H9 (cell line): ENCODE measurements around the gene NET1. TPM values are rescaled to one million over a fixed set of nuclear protein-coding genes. Genes with fewer than 3 reads are reported as not detected.

Source experiments
- DNase-seq: peaks from one replicate; pipeline ENCODE4 v3.0.0-alpha.2; 2017
- H2AFZ ChIP-seq: one replicate; pipeline ENCODE4 v1.6.1; 2013; ENCODE audit warnings: mild to moderate bottlenecking, low read length, control low read depth, moderate library complexity
- H2AK5ac ChIP-seq: 2 replicates; pipeline ENCODE4 v1.6.1; 2013; ENCODE audit warnings: low read length, control low read depth, mixed read lengths; ENCODE audit not compliant: insufficient read length
- H2BK120ac ChIP-seq: one replicate; pipeline ENCODE4 v1.6.1; 2013; ENCODE audit warnings: low read depth, mild to moderate bottlenecking, low read length, control low read depth, inconsistent platforms; ENCODE audit not compliant: poor library complexity, severe bottlenecking
- H2BK12ac ChIP-seq: 2 replicates; pipeline ENCODE4 v1.6.1; 2013; ENCODE audit warnings: low read length, control low read depth, mixed read lengths, low read depth; ENCODE audit not compliant: insufficient read length
- H2BK15ac ChIP-seq: 2 replicates; pipeline ENCODE4 v1.6.1; 2013; ENCODE audit warnings: low read depth, low read length, control low read depth
- H2BK20ac ChIP-seq: one replicate; pipeline ENCODE4 v1.6.1; 2013; ENCODE audit warnings: low read depth, mild to moderate bottlenecking, low read length, control low read depth, inconsistent platforms; ENCODE audit not compliant: poor library complexity, severe bottlenecking
- H2BK5ac ChIP-seq: 2 replicates; pipeline ENCODE4 v1.6.1; 2013; ENCODE audit warnings: low read length, control low read depth, mixed read lengths; ENCODE audit not compliant: insufficient read length
- H3K14ac ChIP-seq: 2 replicates; pipeline ENCODE4 v1.6.1; 2013; ENCODE audit warnings: low read length, control low read depth; ENCODE audit not compliant: insufficient read depth
- H3K18ac ChIP-seq: 2 replicates; pipeline ENCODE4 v1.6.1; 2013; ENCODE audit warnings: low read depth, mild to moderate bottlenecking, mixed read lengths, low read length, control low read depth; ENCODE audit not compliant: insufficient read length
- H3K23ac ChIP-seq: 2 replicates; pipeline ENCODE4 v1.6.1; 2013; ENCODE audit warnings: low read length, control low read depth, mixed read lengths, low read depth; ENCODE audit not compliant: insufficient read length
- H3K23me2 ChIP-seq: 2 replicates; pipeline ENCODE4 v1.6.1; 2013; ENCODE audit warnings: low read depth, mild to moderate bottlenecking, mixed read lengths, low read length, control low read depth; ENCODE audit not compliant: insufficient read length, poor library complexity, severe bottlenecking
- H3K27ac ChIP-seq: 2 replicates; pipeline ENCODE4 v1.5.1; 2013; ENCODE audit warnings: low read length, control low read depth, mixed read lengths, low read depth; ENCODE audit not compliant: insufficient read length
- H3K27me3 ChIP-seq: 2 replicates; pipeline ENCODE4 v1.6.1; 2013; ENCODE audit warnings: low read length, control low read depth, inconsistent platforms; ENCODE audit not compliant: insufficient read depth
- H3K4ac ChIP-seq: 2 replicates; pipeline ENCODE4 v1.6.1; 2013; ENCODE audit warnings: low read depth, mild to moderate bottlenecking, control low read depth, inconsistent platforms, low read length, moderate library complexity
- H3K4me1 ChIP-seq: 2 replicates; pipeline ENCODE4 v1.6.1; 2013; ENCODE audit warnings: low read length, control low read depth, inconsistent platforms; ENCODE audit not compliant: insufficient read depth
- H3K4me2 ChIP-seq: 2 replicates; pipeline ENCODE4 v1.6.1; 2013; ENCODE audit warnings: low read length, control low read depth, mixed read lengths; ENCODE audit not compliant: insufficient read length, insufficient read depth
- H3K56ac ChIP-seq: 2 replicates; pipeline ENCODE4 v1.6.1; 2013; ENCODE audit warnings: low read depth, mild to moderate bottlenecking, mixed read lengths, low read length, control low read depth; ENCODE audit not compliant: insufficient read length
- H3K79me1 ChIP-seq: 2 replicates; pipeline ENCODE4 v1.6.1; 2013; ENCODE audit warnings: low read depth, mild to moderate bottlenecking, moderate library complexity, low read length, control low read depth, inconsistent platforms; ENCODE audit not compliant: insufficient read depth, poor library complexity, severe bottlenecking
- H3K79me2 ChIP-seq: 2 replicates; pipeline ENCODE4 v1.6.1; 2013; ENCODE audit warnings: low read length, control low read depth, inconsistent platforms; ENCODE audit not compliant: insufficient read depth
- H3K9ac ChIP-seq: 2 replicates; pipeline ENCODE4 v1.6.1; 2013; ENCODE audit warnings: low read length, control low read depth, mixed read lengths; ENCODE audit not compliant: insufficient read length; ENCODE audit errors: extremely low read depth
- H3K9me3 ChIP-seq: one replicate; pipeline ENCODE4 v1.6.1; 2013; ENCODE audit warnings: low read depth, low read length, inconsistent platforms; ENCODE audit not compliant: control insufficient read depth
- H3T11ph ChIP-seq: one replicate; pipeline ENCODE4 v1.6.1; 2013; ENCODE audit warnings: mild to moderate bottlenecking, low read length, control low read depth, inconsistent platforms
- H4K20me1 ChIP-seq: one replicate; pipeline ENCODE4 v1.6.1; 2013; ENCODE audit not compliant: control insufficient read depth, insufficient read length, insufficient read depth
- H4K5ac ChIP-seq: 2 replicates; pipeline ENCODE4 v1.6.1; 2013; ENCODE audit warnings: low read depth, mild to moderate bottlenecking, mixed read lengths, low read length, control low read depth; ENCODE audit not compliant: insufficient read length
- H4K8ac ChIP-seq: replicated peaks from 2 replicates; pipeline ENCODE4 v1.6.1; 2013; ENCODE audit warnings: low read length, control low read depth, mixed read lengths, low read depth; ENCODE audit not compliant: insufficient read length
- H4K91ac ChIP-seq: 2 replicates; pipeline ENCODE4 v1.6.1; 2013; ENCODE audit warnings: low read depth, mild to moderate bottlenecking, moderate library complexity, mixed read lengths, low read length, control low read depth; ENCODE audit not compliant: insufficient read length
- H3K27ac Mint-ChIP-seq, 3 experiments: 2 replicates in 2 of 3; 3 replicates in 1 of 3; pipeline ENCODE4 v1.8.0; 2020 to 2021; ENCODE audit warnings: mixed read lengths in 3 of 3, mild to moderate bottlenecking in 1 of 3, moderate library complexity in 1 of 3
- H3K27me3 Mint-ChIP-seq: 2 replicates; pipeline ENCODE4 v1.8.0; 2021; ENCODE audit warnings: low read depth, mild to moderate bottlenecking, moderate library complexity, mixed read lengths
- H3K36me3 Mint-ChIP-seq, 3 experiments: 2 replicates in 2 of 3; 3 replicates in 1 of 3; pipeline ENCODE4 v1.8.0; 2020 to 2021; ENCODE audit warnings: low read depth in 3 of 3, mixed read lengths in 3 of 3; ENCODE audit not compliant: insufficient read depth in 1 of 3
- H3K4me1 Mint-ChIP-seq, 2 experiments: 2 replicates each; pipeline ENCODE4 v1.8.0; 2020; ENCODE audit warnings: mixed read lengths in 2 of 2
- H3K4me3 Mint-ChIP-seq, 2 experiments: 2 replicates in 1 of 2; 3 replicates in 1 of 2; pipeline ENCODE4 v1.8.0; 2020 to 2021; ENCODE audit warnings: mild to moderate bottlenecking in 2 of 2, mixed read lengths in 2 of 2, moderate library complexity in 1 of 2
- H3K9me3 Mint-ChIP-seq, 2 experiments: 2 replicates in 1 of 2; 3 replicates in 1 of 2; pipeline ENCODE4 v1.8.0; 2020; ENCODE audit warnings: mild to moderate bottlenecking in 2 of 2, mixed read lengths in 2 of 2, moderate library complexity in 1 of 2
- CTCF ChIP-seq: fragments of 200-600 bp; sonication (generic); conservative IDR thresholded peaks from 3 replicates; pipeline ENCODE4 v1.8.0; 2021; ENCODE audit warnings: antibody characterized with exemption, mild to moderate bottlenecking
- WGBS: extraction: QIAGEN DNeasy Blood & Tissue Kit; methylation state at CpG from one replicate; pipeline ENCODE4 v1.1.7; 2013; ENCODE audit warnings: missing lambda C conversion rate, low lambda C conversion rate, mixed read lengths; ENCODE audit not compliant: insufficient read length; ENCODE audit errors: extremely low coverage; 5-methylcytosine and 5-hydroxymethylcytosine counted together
- total RNA-seq: library from RNA; stranded (reverse); gene quantifications from 2 replicates; pipeline ENCODE4 v1.2.1, GENCODE V29; 2021

Gene NET1
- total RNA-seq, 1 experiment from 2014 or later: 50.6 TPM

DNA sequence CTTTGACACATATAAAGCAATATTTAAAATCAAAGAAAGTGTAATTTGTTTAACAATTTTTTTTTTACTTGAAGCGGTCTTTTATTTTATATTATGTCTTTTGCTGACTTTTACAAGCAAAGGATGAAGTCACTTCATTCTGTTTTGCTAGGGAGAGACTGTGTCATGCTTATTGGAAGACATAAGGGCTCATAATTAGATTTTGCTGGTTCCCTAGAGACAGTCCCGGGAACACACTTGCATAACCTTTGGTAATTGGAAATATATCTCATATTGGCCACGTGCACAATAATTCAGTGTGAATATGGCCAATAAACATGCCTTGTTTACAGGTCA is 448 bp upstream of the NET1 start:
- no peak overlapping the region for H3T11ph ChIP-seq
- Mint-ChIP-seq H3K36me3 (peaks cover 3 to 6% (median 4%) of the 10 kb centered on the region in 3 experiments; a peak in 6 of 7 replicates), H3K27ac (no peak overlapping the region), H3K9me3 (peaks cover 12 to 20% of the 10 kb centered on the region in 2 experiments), H3K27me3 (peaks cover 1% of the 10 kb centered on the region; the same call in 1 of the 2 replicates), H3K4me3 (no peak overlapping the region; a peak in 1 of 5 replicates), H3K4me1 (peaks cover 16 to 17% of the 10 kb centered on the region in 2 experiments)
- no peak overlapping the region for H3K9ac ChIP-seq
- TF ChIP-seq CTCF: no peak
- WGBS: no CpG with 5 or more reads among the region's 3 CpGs
- no peak for DNase-seq
- H2AK5ac ChIP-seq: no peak overlapping the region
- no peak overlapping the region for H3K4ac ChIP-seq
- no peak overlapping the region for H3K18ac ChIP-seq
- H3K56ac ChIP-seq: no peak overlapping the region
- peaks cover 5% of the 10 kb centered on the region for H3K23me2 ChIP-seq
- no peaks in the 10 kb centered on the region for H3K9me3 ChIP-seq
- H3K23ac ChIP-seq: no peak overlapping the region
- no peaks in the 10 kb centered on the region for H3K79me1 ChIP-seq
- H4K91ac ChIP-seq: no peak overlapping the region
- no peak overlapping the region for H2BK12ac ChIP-seq
- H4K20me1 ChIP-seq: no peaks in the 10 kb centered on the region
- no peak overlapping the region for H2BK5ac ChIP-seq
- no peak overlapping the region for H4K8ac ChIP-seq
- no peak overlapping the region for H2AFZ ChIP-seq
- H3K4me2 ChIP-seq: peak overlapping the region; percentile 6
- H3K27me3 ChIP-seq: no peaks in the 10 kb centered on the region
- no peaks in the 10 kb centered on the region; the same call in 1 of the 2 replicates for H3K4me1 ChIP-seq
- no peak overlapping the region for H3K27ac ChIP-seq
- H2BK20ac ChIP-seq: no peak overlapping the region
- no peak overlapping the region for H2BK15ac ChIP-seq
- H3K14ac ChIP-seq: no peak overlapping the region
- H2BK120ac ChIP-seq: no peak overlapping the region
- H3K79me2 ChIP-seq: peaks cover 16% of the 10 kb centered on the region; the same call in 1 of the 2 replicates
- no peak overlapping the region for H4K5ac ChIP-seq
